GM12878 (cell line): ENCODE data around the gene RAB37. TPM values are rescaled to one million over a fixed set of nuclear protein-coding genes. Genes with fewer than 3 reads are reported as not detected.

ENCODE experiments used
- EED ChIP-seq: sonication (generic); IDR thresholded peaks from 2 replicates; pipeline ENCODE4 v1.6.1; 2016; ENCODE audit warnings: antibody characterized with exemption, low read depth
- HDAC6 ChIP-seq: fragments of 200-600 bp; sonication (generic); IDR thresholded peaks from one replicate; pipeline ENCODE4 v1.8.0; 2017; ENCODE audit warnings: antibody characterized with exemption; ENCODE audit not compliant: unreplicated experiment
- HDGF ChIP-seq: fragments of 450-650 bp; IDR thresholded peaks from 2 replicates; pipeline ENCODE4 v1.6.1; 2016; ENCODE audit warnings: antibody characterized with exemption
- IRF4 ChIP-seq: IDR thresholded peaks from 2 replicates; pipeline ENCODE4 v1.6.1; 2011; ENCODE audit warnings: low read depth, low read length
- KLF5 ChIP-seq: fragments of 450-650 bp; IDR thresholded peaks from 2 replicates; pipeline ENCODE4 v1.6.1; 2014; ENCODE audit warnings: mild to moderate bottlenecking; ENCODE audit not compliant: partially characterized antibody
- LARP7 ChIP-seq: fragments of 450-650 bp; IDR thresholded peaks from 2 replicates; pipeline ENCODE4 v1.6.1; 2017; ENCODE audit warnings: mild to moderate bottlenecking
- MYB ChIP-seq: fragments of 150-350 bp; IDR thresholded peaks from 2 replicates; pipeline ENCODE4 v1.6.1; 2014; ENCODE audit warnings: mild to moderate bottlenecking, low read depth, low read length, borderline replicate concordance
- MYC ChIP-seq: IDR thresholded peaks from 2 replicates; pipeline ENCODE4 v1.6.1; 2011; ENCODE audit warnings: mild to moderate bottlenecking, low read length, moderate library complexity, inconsistent platforms; ENCODE audit not compliant: insufficient read depth, insufficient replicate concordance, insufficient read length, severe bottlenecking
- NR2C2 ChIP-seq: IDR thresholded peaks from 2 replicates; pipeline ENCODE4 v1.6.1; 2011; ENCODE audit warnings: borderline replicate concordance, low read depth; ENCODE audit not compliant: control insufficient read depth, insufficient read length
- POLR2AphosphoS5 ChIP-seq: IDR thresholded peaks from 2 replicates; pipeline ENCODE4 v1.6.1; 2011; ENCODE audit warnings: mild to moderate bottlenecking, low read length, inconsistent platforms
- RAD51 ChIP-seq: fragments of 450-650 bp; IDR thresholded peaks from 2 replicates; pipeline ENCODE4 v1.6.1; 2016; ENCODE audit warnings: moderate library complexity, mild to moderate bottlenecking, inconsistent platforms
- RFX5 ChIP-seq: IDR thresholded peaks from 2 replicates; pipeline ENCODE4 v1.6.1; 2011; ENCODE audit warnings: low read depth, low read length, improper control_type of control experiment
- SP1 ChIP-seq: IDR thresholded peaks from one replicate; pipeline ENCODE4 v1.6.1; 2011; ENCODE audit warnings: low read depth, low read length
- TCF12 ChIP-seq: IDR thresholded peaks from 2 replicates; pipeline ENCODE4 v1.6.1; 2011; ENCODE audit warnings: low read depth, mild to moderate bottlenecking, low read length
- ZNF384 ChIP-seq: IDR thresholded peaks from 2 replicates; pipeline ENCODE4 v1.6.1; 2012; ENCODE audit warnings: low read depth, mild to moderate bottlenecking, low read length, improper control_type of control experiment, borderline replicate concordance
- polyA plus RNA-seq, 11 experiments: library from polyadenylated mRNA; depleted of rRNA in 4 of 11; unstranded in 6 of 11; stranded (reverse) in 5 of 11; fragments of >200 nt; fragmentation: Nextera tagmentation in 4 of 11; fragmentation: Illumina TruSeq in 1 of 11; extraction: Ambion mirVana in 4 of 11; extraction: Trizol in 1 of 11; gene quantifications; 1 replicate in 1 of 11; 2 replicates in 10 of 11; pipeline versions ENCODE4 v1.2.1 to v1.2.3, GENCODE V29; 2011 to 2016; ENCODE audit warnings: inconsistent platforms in 2 of 11, missing spikeins in 2 of 11, low read depth in 1 of 11
- total RNA-seq, 4 experiments: library from RNA; depleted of rRNA in 3 of 4; stranded (reverse); fragments of >200 nt in 3 of 4; fragmentation: Illumina TruSeq in 1 of 4; extraction: Trizol in 1 of 4; gene quantifications; 2 replicates each; pipeline versions ENCODE4 v1.2.1 to v1.2.3, GENCODE V29; 2013 to 2021
- TF ChIP-seq, protein P1 (sequence below): IDR thresholded peaks from 2 replicates; pipeline ENCODE4 v1.6.1; 2011; ENCODE audit warnings: low read depth, low read length, improper control_type of control experiment, borderline replicate concordance
- TF ChIP-seq, protein P2 (sequence below): IDR thresholded peaks from 2 replicates; pipeline ENCODE4 v1.6.1; 2012; ENCODE audit warnings: low read depth, low read length, improper control_type of control experiment
- TF ChIP-seq, protein P3 (sequence below): fragments of 450-650 bp; IDR thresholded peaks from 2 replicates; pipeline ENCODE4 v1.6.1; 2016; ENCODE audit warnings: mild to moderate bottlenecking
- TF ChIP-seq, protein P4 (sequence below): IDR thresholded peaks from 2 replicates; pipeline ENCODE4 v1.6.1; 2011; ENCODE audit warnings: borderline replicate concordance, low read depth, mild to moderate bottlenecking, moderate library complexity, low read length; ENCODE audit not compliant: insufficient read depth, poor library complexity, severe bottlenecking
- TF ChIP-seq, protein P5 (sequence below): fragments of 450-650 bp; formaldehyde crosslinking; IDR thresholded peaks from 2 replicates; pipeline ENCODE4 v1.4.0; 2020; ENCODE audit warnings: mild to moderate bottlenecking, moderate library complexity
- TF ChIP-seq, protein P6 (sequence below): IDR thresholded peaks from 2 replicates; pipeline ENCODE4 v1.6.1; 2012; ENCODE audit warnings: low read depth, low read length, improper control_type of control experiment

Gene RAB37
- total and polyA plus RNA-seq, 10 of the 15 experiments (the other 5 are each of a cell fraction or from before 2014, with no cell fraction given): 0.48 to 5.6 (median 1.7) TPM

DNA sequence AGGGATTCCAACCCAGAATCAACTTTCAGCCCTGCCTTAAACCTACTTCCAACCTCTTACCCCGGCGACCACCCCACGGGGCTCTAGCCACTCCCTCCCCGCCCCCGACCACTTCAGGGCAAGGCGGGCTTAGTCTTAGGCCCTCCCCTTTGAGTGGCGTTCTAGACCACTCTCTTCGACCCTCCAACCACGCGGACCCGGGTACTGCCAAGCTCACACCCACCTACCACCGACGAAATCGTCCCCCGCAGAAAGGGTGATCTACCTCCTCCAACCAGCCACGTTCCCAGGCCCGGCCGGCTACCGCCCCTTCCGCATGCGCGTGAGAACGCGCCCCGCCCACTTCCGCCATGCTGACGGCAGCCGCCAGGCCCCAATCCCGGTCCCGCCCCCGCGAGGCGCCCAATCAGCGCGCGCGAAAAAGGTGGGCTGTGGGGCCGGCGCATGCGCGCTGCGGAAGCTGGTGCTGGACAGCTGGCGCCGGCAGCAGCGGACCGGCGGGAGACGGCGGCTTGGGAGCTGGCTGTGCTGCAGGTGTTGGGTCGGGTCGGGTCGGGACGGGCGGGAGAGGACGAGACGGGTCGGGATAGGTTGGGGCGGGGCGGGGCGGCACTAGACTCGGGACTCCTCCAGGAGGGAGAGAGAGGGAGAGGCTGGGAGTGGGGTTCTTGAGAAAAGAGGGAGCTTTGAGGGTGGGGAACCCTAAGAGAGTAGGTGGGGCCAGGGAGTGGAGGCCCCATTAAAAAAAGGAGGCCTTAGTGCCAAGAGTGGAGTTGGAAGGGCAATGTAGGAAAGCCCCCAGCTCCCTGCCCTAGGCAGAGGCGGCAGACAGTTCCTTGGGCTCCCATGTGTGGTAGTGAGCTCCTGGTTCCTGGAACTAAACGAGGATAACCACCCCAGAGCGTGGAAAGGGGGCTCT is 39.2 kb downstream of the RAB37 start, which contains the start of gene NAT9 (continued):
- TF ChIP-seq, protein P1, sequence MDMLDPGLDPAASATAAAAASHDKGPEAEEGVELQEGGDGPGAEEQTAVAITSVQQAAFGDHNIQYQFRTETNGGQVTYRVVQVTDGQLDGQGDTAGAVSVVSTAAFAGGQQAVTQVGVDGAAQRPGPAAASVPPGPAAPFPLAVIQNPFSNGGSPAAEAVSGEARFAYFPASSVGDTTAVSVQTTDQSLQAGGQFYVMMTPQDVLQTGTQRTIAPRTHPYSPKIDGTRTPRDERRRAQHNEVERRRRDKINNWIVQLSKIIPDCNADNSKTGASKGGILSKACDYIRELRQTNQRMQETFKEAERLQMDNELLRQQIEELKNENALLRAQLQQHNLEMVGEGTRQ: no peak
- no peak for TF ChIP-seq RFX5
- TF ChIP-seq, protein P2, sequence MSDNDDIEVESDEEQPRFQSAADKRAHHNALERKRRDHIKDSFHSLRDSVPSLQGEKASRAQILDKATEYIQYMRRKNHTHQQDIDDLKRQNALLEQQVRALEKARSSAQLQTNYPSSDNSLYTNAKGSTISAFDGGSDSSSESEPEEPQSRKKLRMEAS: peak; percentile 90
- no peak for TF ChIP-seq KLF5
- TF ChIP-seq HDAC6: no peak
- TF ChIP-seq, protein P3, sequence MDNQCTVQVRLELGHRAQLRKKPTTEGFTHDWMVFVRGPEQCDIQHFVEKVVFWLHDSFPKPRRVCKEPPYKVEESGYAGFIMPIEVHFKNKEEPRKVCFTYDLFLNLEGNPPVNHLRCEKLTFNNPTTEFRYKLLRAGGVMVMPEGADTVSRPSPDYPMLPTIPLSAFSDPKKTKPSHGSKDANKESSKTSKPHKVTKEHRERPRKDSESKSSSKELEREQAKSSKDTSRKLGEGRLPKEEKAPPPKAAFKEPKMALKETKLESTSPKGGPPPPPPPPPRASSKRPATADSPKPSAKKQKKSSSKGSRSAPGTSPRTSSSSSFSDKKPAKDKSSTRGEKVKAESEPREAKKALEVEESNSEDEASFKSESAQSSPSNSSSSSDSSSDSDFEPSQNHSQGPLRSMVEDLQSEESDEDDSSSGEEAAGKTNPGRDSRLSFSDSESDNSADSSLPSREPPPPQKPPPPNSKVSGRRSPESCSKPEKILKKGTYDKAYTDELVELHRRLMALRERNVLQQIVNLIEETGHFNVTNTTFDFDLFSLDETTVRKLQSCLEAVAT: no peak
- TF ChIP-seq, protein P4, sequence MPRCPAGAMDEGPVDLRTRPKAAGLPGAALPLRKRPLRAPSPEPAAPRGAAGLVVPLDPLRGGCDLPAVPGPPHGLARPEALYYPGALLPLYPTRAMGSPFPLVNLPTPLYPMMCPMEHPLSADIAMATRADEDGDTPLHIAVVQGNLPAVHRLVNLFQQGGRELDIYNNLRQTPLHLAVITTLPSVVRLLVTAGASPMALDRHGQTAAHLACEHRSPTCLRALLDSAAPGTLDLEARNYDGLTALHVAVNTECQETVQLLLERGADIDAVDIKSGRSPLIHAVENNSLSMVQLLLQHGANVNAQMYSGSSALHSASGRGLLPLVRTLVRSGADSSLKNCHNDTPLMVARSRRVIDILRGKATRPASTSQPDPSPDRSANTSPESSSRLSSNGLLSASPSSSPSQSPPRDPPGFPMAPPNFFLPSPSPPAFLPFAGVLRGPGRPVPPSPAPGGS: no peak
- peak; percentile 69 for TF ChIP-seq MYC
- TF ChIP-seq, protein P5, sequence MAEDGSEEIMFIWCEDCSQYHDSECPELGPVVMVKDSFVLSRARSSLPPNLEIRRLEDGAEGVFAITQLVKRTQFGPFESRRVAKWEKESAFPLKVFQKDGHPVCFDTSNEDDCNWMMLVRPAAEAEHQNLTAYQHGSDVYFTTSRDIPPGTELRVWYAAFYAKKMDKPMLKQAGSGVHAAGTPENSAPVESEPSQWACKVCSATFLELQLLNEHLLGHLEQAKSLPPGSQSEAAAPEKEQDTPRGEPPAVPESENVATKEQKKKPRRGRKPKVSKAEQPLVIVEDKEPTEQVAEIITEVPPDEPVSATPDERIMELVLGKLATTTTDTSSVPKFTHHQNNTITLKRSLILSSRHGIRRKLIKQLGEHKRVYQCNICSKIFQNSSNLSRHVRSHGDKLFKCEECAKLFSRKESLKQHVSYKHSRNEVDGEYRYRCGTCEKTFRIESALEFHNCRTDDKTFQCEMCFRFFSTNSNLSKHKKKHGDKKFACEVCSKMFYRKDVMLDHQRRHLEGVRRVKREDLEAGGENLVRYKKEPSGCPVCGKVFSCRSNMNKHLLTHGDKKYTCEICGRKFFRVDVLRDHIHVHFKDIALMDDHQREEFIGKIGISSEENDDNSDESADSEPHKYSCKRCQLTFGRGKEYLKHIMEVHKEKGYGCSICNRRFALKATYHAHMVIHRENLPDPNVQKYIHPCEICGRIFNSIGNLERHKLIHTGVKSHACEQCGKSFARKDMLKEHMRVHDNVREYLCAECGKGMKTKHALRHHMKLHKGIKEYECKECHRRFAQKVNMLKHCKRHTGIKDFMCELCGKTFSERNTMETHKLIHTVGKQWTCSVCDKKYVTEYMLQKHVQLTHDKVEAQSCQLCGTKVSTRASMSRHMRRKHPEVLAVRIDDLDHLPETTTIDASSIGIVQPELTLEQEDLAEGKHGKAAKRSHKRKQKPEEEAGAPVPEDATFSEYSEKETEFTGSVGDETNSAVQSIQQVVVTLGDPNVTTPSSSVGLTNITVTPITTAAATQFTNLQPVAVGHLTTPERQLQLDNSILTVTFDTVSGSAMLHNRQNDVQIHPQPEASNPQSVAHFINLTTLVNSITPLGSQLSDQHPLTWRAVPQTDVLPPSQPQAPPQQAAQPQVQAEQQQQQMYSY (CRISPR knock-in tag): no peak
- TF ChIP-seq SP1: peak; percentile 93
- TF ChIP-seq LARP7: peak; percentile 79
- TF ChIP-seq MYB: no peak
- TF ChIP-seq RAD51: no peak
- no peak for TF ChIP-seq EED
- TF ChIP-seq IRF4: no peak
- peak; percentile 67; the same call in 1 of the 2 replicates for TF ChIP-seq TCF12
- peak; percentile 93 for TF ChIP-seq HDGF
- TF ChIP-seq, protein P6, sequence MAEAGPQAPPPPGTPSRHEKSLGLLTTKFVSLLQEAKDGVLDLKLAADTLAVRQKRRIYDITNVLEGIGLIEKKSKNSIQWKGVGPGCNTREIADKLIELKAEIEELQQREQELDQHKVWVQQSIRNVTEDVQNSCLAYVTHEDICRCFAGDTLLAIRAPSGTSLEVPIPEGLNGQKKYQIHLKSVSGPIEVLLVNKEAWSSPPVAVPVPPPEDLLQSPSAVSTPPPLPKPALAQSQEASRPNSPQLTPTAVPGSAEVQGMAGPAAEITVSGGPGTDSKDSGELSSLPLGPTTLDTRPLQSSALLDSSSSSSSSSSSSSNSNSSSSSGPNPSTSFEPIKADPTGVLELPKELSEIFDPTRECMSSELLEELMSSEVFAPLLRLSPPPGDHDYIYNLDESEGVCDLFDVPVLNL: peak; percentile 61; the same call in 1 of the 2 replicates
- no peak for TF ChIP-seq NR2C2
- TF ChIP-seq POLR2AphosphoS5: peak; percentile 87
- no peak for TF ChIP-seq ZNF384
